A549 (cell line): ENCODE data around the gene CORO2B.

Experiments
- CBX8 ChIP-seq: fragments of 200-600 bp; sonication (generic); IDR thresholded peaks from 2 replicates; pipeline ENCODE4 v1.6.1; 2016
- CEBPB ChIP-seq, 2 experiments: fragments of >200 bp in 1 of 2; sonication (Bioruptor Twin) in 1 of 2; formaldehyde crosslinking in 1 of 2; IDR thresholded peaks; 2 replicates each; pipeline ENCODE4 v1.6.1; 2012 to 2016
- CTCF ChIP-seq: fragments of >200 bp; sonication (Bioruptor Twin); formaldehyde crosslinking; IDR thresholded peaks from 3 replicates; pipeline ENCODE4 v1.5.1; 2016
- EP300 ChIP-seq, 2 experiments: fragments of >200 bp; sonication (Bioruptor Twin); formaldehyde crosslinking; IDR thresholded peaks; 2 replicates in 1 of 2; 3 replicates in 1 of 2; pipeline ENCODE4 v1.6.1; 2016 to 2017
- HEYL ChIP-seq: fragments of 250-450 bp; sonication (Bioruptor Pico); IDR thresholded peaks from 2 replicates; pipeline ENCODE4 v1.8.0; 2021; ENCODE audit warnings: mild to moderate bottlenecking, moderate library complexity
- POLR2A ChIP-seq: IDR thresholded peaks from 2 replicates; pipeline ENCODE4 v1.6.1; 2012; ENCODE audit warnings: mild to moderate bottlenecking, low read length
- RAD21 ChIP-seq, 2 experiments: fragments of >200 bp in 1 of 2; sonication (Bioruptor Twin) in 1 of 2; formaldehyde crosslinking in 1 of 2; IDR thresholded peaks in 1 of 2; conservative IDR thresholded peaks in 1 of 2; 2 replicates in 1 of 2; 3 replicates in 1 of 2; pipeline ENCODE4 v1.6.1; 2012 to 2018; ENCODE audit warnings: inconsistent platforms in 1 of 2
- RCOR1 ChIP-seq: fragments of 150-350 bp; IDR thresholded peaks from 2 replicates; pipeline ENCODE4 v1.6.1; 2014; ENCODE audit warnings: antibody characterized with exemption, low read length, low read depth
- REST ChIP-seq: fragments of 200-600 bp; sonication (generic); IDR thresholded peaks from 2 replicates; pipeline ENCODE4 v1.6.1; 2016; ENCODE audit warnings: antibody characterized with exemption, mild to moderate bottlenecking, moderate library complexity
- USF2 ChIP-seq: fragments of 450-650 bp; IDR thresholded peaks from 2 replicates; pipeline ENCODE4 v1.6.1; 2014; ENCODE audit warnings: antibody characterized with exemption
- TF ChIP-seq, protein P1 (sequence below): IDR thresholded peaks from 2 replicates; pipeline ENCODE4 v1.6.1; 2012

DNA sequence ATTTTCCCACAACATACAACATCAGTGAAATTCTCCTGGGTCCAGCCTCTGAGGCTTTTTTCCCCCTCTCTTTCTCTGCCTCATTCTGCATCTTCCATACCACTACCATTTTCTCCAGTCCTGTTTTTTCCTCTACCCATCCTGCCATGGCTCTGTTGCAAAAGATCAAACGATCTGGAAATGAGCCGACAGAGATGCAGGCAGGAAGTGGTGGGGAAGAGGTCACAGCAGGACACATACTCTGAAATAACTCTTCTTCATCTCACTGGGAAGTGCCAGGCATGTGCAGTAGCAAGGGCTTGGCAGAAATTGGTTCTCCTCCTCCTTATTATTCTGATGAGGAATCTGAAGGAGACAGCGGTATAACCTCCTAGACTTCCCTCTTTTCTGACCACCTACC lies 114.3 kb downstream of the CORO2B start:
- no peak for TF ChIP-seq CTCF
- no peak for TF ChIP-seq CEBPB (IDR thresholded peaks at IDR 0.05)
- no peak for TF ChIP-seq POLR2A
- no peak for TF ChIP-seq USF2
- TF ChIP-seq EP300 (IDR thresholded peaks at IDR 0.05) = no peak
- no peak for TF ChIP-seq REST
- no peak for TF ChIP-seq RCOR1
- TF ChIP-seq RAD21 (conservative IDR thresholded peaks at IDR 0.05 in 1 of 2, IDR thresholded peaks at IDR 0.05 in 1 of 2) = no peak
- TF ChIP-seq, protein P1, sequence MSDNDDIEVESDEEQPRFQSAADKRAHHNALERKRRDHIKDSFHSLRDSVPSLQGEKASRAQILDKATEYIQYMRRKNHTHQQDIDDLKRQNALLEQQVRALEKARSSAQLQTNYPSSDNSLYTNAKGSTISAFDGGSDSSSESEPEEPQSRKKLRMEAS = no peak
- TF ChIP-seq CBX8 = no peak
- TF ChIP-seq HEYL (CRISPR knock-in tag) = no peak
